Endothelial cell of umbilical vein (primary cell): Measurements from ENCODE around the gene PTCHD4.

ENCODE experiments used
- EZH2 ChIP-seq: IDR thresholded peaks from 2 replicates; pipeline ENCODE4 v1.6.1; 2012; ENCODE audit warnings: borderline replicate concordance, low read depth, mild to moderate bottlenecking, moderate library complexity, low read length, inconsistent platforms; ENCODE audit not compliant: severe bottlenecking
- JUN ChIP-seq: IDR thresholded peaks from 2 replicates; pipeline ENCODE4 v1.6.1; 2011; ENCODE audit warnings: borderline replicate concordance, low read depth; ENCODE audit not compliant: insufficient read length, insufficient read depth
- MYC ChIP-seq: IDR thresholded peaks from one replicate; pipeline ENCODE4 v1.6.1; 2011; ENCODE audit warnings: mild to moderate bottlenecking, low read depth, low read length
- POLR2A ChIP-seq: IDR thresholded peaks from 2 replicates; pipeline ENCODE4 v1.6.1; 2012; ENCODE audit warnings: low read depth, mild to moderate bottlenecking, control low read depth, low read length
- POLR2AphosphoS5 ChIP-seq: IDR thresholded peaks from 2 replicates; pipeline ENCODE4 v1.6.1; 2012; ENCODE audit warnings: low read depth, mild to moderate bottlenecking, control low read depth, low read length, moderate library complexity; ENCODE audit not compliant: insufficient read depth
- TF ChIP-seq, protein P1 (sequence below), 2 donors: IDR thresholded peaks; 1 replicate in 1 of 2; 2 replicates in 1 of 2; pipeline ENCODE4 v1.5.1; 2011; ENCODE audit warnings: low read length in 2 of 2, mild to moderate bottlenecking in 2 of 2, moderate library complexity in 2 of 2, control low read depth in 1 of 2, inconsistent platforms in 1 of 2, low read depth in 1 of 2; ENCODE audit not compliant: insufficient read depth in 1 of 2; ENCODE audit errors: extremely low read depth in 1 of 2
- TF ChIP-seq, protein P2 (sequence below): IDR thresholded peaks from 2 replicates; pipeline ENCODE4 v1.6.1; 2011; ENCODE audit not compliant: insufficient read depth, insufficient read length

DNA sequence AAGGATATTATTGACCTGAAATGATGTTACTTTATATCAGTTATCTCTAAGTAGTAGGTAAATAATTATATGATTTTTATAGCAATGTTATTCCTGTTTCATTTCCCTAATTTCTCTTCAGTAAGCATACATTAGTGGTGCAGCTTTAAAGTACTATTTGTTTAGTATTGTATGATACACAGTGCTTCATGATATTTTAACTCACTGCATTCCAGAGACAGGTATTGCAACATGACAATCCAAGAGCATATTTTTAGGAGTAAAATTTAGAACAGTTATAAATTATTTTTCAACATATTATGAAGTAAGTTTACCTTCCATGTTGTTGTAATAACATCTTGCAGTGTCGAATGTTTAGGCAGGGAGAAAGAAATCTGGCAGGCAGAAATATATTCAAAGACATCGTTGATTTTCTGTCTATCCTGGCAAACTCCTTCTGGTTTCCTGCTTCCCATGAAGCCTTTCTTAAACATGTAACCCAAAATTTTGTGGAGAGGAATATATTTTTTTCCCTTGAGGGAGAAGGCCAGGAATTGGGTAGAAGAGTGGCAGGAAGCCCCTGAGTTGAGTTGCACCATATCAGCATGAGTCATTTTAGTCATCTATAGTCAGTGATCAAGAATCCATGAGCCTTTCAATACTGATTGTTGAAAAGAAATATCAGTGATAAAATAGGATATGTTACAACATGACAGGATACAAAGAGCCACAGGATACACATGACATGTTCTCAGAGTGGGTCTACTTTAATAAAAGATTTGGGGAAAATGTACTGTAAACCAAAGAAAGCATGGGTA, 29.0 kb upstream of the PTCHD4 start:
- TF ChIP-seq, protein P1, sequence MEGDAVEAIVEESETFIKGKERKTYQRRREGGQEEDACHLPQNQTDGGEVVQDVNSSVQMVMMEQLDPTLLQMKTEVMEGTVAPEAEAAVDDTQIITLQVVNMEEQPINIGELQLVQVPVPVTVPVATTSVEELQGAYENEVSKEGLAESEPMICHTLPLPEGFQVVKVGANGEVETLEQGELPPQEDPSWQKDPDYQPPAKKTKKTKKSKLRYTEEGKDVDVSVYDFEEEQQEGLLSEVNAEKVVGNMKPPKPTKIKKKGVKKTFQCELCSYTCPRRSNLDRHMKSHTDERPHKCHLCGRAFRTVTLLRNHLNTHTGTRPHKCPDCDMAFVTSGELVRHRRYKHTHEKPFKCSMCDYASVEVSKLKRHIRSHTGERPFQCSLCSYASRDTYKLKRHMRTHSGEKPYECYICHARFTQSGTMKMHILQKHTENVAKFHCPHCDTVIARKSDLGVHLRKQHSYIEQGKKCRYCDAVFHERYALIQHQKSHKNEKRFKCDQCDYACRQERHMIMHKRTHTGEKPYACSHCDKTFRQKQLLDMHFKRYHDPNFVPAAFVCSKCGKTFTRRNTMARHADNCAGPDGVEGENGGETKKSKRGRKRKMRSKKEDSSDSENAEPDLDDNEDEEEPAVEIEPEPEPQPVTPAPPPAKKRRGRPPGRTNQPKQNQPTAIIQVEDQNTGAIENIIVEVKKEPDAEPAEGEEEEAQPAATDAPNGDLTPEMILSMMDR (IDR thresholded peaks at IDR 0.05; ENCODE audit: extremely low read depth in 1 of 2, insufficient read depth in 1 of 2, low read depth in 1 of 2, low read length in 2 of 2): no peak
- TF ChIP-seq POLR2A: no peak
- TF ChIP-seq POLR2AphosphoS5: no peak
- TF ChIP-seq EZH2: no peak
- TF ChIP-seq, protein P2, sequence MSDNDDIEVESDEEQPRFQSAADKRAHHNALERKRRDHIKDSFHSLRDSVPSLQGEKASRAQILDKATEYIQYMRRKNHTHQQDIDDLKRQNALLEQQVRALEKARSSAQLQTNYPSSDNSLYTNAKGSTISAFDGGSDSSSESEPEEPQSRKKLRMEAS: no peak
- no peak for TF ChIP-seq MYC
- no peak for TF ChIP-seq JUN
